Measurements from ENCODE around the gene PDZK1IP1.

The PDZK1IP1 gene

DNA sequence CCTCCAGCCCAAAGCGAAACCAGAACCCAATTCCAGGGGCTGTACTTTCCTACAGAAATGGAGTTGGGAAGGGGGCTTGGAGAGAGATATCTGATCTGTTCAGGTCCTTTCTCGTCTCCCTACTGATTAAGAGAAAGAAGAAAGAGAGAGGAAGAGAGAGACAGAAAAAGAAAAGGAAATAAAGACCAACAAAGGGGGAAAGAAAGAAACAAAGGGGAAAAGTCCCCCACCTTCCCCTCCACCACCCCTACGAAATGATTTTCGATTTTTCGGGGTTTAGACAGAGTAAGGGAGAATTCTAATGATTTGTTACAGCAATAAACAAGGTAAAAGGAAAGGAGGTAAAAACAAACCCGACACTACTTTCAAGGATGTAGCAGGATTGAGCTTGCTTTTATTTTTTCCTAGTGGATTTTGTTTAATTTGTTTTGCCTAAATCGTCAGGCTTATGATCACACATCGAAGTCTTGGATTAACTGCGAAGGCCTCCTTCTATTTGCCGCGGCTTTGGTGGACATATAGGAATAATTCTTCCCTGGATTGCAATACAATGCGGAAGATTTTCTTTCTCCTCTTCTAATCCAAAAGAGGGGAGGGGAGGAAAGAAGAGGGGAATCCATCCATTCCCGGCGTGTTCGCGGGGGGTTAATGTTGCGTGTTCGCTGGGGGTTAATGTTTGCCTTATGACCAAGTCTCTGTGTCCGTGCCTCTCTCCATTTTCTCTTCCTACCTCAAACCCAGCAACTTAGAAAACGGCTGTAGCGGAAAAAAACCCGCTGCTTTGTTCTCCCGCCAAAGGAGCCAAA, 40.3 kb upstream of the PDZK1IP1 start:
- H2BK12ac ChIP-seq (ENCODE audit: low read length) = no peak overlapping the region
- no peaks in the 10 kb centered on the region for H3K79me2 ChIP-seq (ENCODE audit: control insufficient read depth, insufficient read depth, low read length, poor library complexity)
- H3K23ac ChIP-seq (ENCODE audit: low read length) = peak overlapping the region; percentile 38
- no peaks in the 10 kb centered on the region for H3K79me1 ChIP-seq (ENCODE audit: low read length)
- H4K12ac ChIP-seq (ENCODE audit: low read depth, low read length) = no peak overlapping the region
- H3K18ac ChIP-seq (ENCODE audit: low read length) = no peak overlapping the region
- H3K9ac ChIP-seq (ENCODE audit: low read length) = no peak overlapping the region
- peaks cover 7% of the 10 kb centered on the region for H3K9me3 ChIP-seq (ENCODE audit: insufficient read depth, low read depth, low read length)
- no peak overlapping the region for H3K4me2 ChIP-seq (ENCODE audit: low read length)
- peaks cover 93% of the 10 kb centered on the region for H3K27me3 ChIP-seq (ENCODE audit: insufficient read depth, low read length)
- no peak overlapping the region for H4K91ac ChIP-seq (ENCODE audit: low read depth, low read length)
- no peak overlapping the region for H3K4ac ChIP-seq (ENCODE audit: low read depth, low read length)
- DNase-seq = no peak
- H3K4me3 ChIP-seq (ENCODE audit: low read depth, low read length) = no peak overlapping the region
- H2BK5ac ChIP-seq (ENCODE audit: low read depth, low read length, poor library complexity) = no peak overlapping the region
- H3K27ac ChIP-seq (ENCODE audit: low read depth, low read length) = no peak overlapping the region
- no peak overlapping the region for H3K14ac ChIP-seq (ENCODE audit: low read length)
- no peak overlapping the region for H2AFZ ChIP-seq (ENCODE audit: insufficient read depth, low read length, poor library complexity)
- H3K36me3 ChIP-seq (ENCODE audit: control insufficient read depth in 1 of 2, insufficient read depth in 2 of 2, low read length in 2 of 2) = no peaks in the 10 kb centered on the region
- no peak overlapping the region for H2BK120ac ChIP-seq (ENCODE audit: insufficient read depth, low read length, poor library complexity)
- no peak overlapping the region for H2AK5ac ChIP-seq (ENCODE audit: low read length)
- H4K8ac ChIP-seq (ENCODE audit: low read depth, low read length) = no peak overlapping the region
- no CpG with 5 or more reads among the region's 23 CpGs for WGBS (ENCODE audit: extremely low coverage, insufficient coverage, insufficient read length)
- peaks cover 4 to 11% of the 10 kb centered on the region in 2 experiments for H3K4me1 ChIP-seq (ENCODE audit: control insufficient read depth in 1 of 2, insufficient read depth in 2 of 2, low read length in 2 of 2)

DNA sequence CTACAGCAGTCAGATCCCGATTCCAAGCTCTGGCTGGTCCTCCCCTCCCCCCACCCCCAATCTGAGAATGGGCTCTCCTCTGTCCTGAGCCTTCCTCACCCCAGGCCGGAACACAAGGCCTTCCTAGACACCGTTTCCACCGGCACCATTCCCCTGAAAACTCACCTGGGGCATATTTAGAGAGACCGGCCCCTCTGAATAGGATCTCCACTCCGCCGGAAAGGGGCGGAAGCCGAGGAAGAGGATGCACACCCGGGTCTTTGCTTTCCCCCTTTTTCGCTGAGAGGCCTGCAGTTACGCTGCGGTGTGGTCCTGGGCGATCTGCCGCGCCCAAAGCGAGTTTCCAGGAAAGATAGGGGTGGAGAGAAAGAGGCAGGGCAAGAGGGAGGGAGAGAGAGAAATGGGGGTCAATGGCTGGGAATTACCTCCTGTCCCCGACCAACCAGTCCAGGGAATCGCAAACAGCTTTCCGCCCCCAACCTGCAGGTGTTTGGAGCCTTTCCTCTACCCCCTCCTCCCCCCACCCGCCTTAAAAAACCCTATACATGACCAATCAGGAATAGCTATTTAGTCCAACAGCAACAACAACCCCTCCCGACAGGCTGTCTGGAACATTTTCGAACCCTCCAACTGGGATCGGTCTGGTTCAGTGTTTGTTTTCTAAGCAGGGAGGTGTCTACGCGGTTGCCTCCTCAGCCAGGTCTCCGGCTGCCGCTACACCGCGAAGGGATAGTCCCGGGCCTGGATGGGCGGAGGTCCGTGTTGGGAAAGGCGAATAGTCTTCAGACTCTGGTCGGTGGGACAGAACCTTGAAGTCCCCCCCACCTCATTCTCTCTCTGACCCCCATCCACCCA, 39.4 kb upstream of the PDZK1IP1 start:
- Histone ChIP-seq H3K27ac (ENCODE audit: low read depth, low read length) (no peak overlapping the region), H3K4me1 (ENCODE audit: control insufficient read depth in 1 of 2, insufficient read depth in 2 of 2, low read length in 2 of 2) (peaks cover 3 to 9% of the 10 kb centered on the region in 2 experiments), H2BK12ac (ENCODE audit: low read length) (no peak overlapping the region), H3K23ac (ENCODE audit: low read length) (peak overlapping the region; percentile 38), H3K79me1 (ENCODE audit: low read length) (no peaks in the 10 kb centered on the region), H4K12ac (ENCODE audit: low read depth, low read length) (no peak overlapping the region), H3K4me3 (ENCODE audit: low read depth, low read length) (no peak overlapping the region), H3K4ac (ENCODE audit: low read depth, low read length) (no peak overlapping the region), H3K36me3 (ENCODE audit: control insufficient read depth in 1 of 2, insufficient read depth in 2 of 2, low read length in 2 of 2) (no peaks in the 10 kb centered on the region), H3K27me3 (ENCODE audit: insufficient read depth, low read length) (peaks cover 93% of the 10 kb centered on the region), H3K18ac (ENCODE audit: low read length) (no peak overlapping the region), H4K91ac (ENCODE audit: low read depth, low read length) (no peak overlapping the region), H2BK120ac (ENCODE audit: insufficient read depth, low read length, poor library complexity) (no peak overlapping the region), H2AFZ (ENCODE audit: insufficient read depth, low read length, poor library complexity) (no peak overlapping the region), H3K4me2 (ENCODE audit: low read length) (no peak overlapping the region), H3K9me3 (ENCODE audit: insufficient read depth, low read depth, low read length) (peaks cover 11% of the 10 kb centered on the region), H2BK5ac (ENCODE audit: low read depth, low read length, poor library complexity) (no peak overlapping the region), H3K9ac (ENCODE audit: low read length) (no peak overlapping the region), H3K79me2 (ENCODE audit: control insufficient read depth, insufficient read depth, low read length, poor library complexity) (no peaks in the 10 kb centered on the region), H3K14ac (ENCODE audit: low read length) (no peak overlapping the region), H2AK5ac (ENCODE audit: low read length) (no peak overlapping the region), H4K8ac (ENCODE audit: low read depth, low read length) (no peak overlapping the region)
- no peak for DNase-seq
- no CpG with 5 or more reads among the region's 35 CpGs for WGBS (ENCODE audit: extremely low coverage, insufficient coverage, insufficient read length)

DNA sequence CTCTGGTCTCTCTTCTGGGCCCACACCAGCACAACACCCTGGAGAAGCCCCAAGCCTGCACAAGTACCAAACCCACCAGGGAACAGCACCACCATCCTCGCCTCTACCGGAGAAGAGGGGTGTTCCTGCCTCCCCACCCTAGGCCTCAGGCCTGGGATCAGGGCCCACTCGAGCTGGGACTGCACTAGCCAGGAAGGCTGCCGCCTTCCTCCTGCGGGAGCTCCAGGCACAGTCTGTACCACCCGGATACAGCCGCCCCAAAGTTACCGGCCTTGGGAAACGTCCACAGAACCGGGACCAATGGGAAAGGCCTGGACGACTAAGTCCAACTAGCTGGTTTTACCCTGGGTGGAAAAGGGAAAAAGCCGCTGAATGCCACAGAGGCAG, 38.8 kb upstream of the PDZK1IP1 start:
- H4K8ac ChIP-seq (ENCODE audit: low read depth, low read length) = no peak overlapping the region
- peaks cover 95% of the 10 kb centered on the region for H3K27me3 ChIP-seq (ENCODE audit: insufficient read depth, low read length)
- no peak overlapping the region for H2BK120ac ChIP-seq (ENCODE audit: insufficient read depth, low read length, poor library complexity)
- no peak overlapping the region for H3K9ac ChIP-seq (ENCODE audit: low read length)
- peaks cover 3 to 9% of the 10 kb centered on the region in 2 experiments for H3K4me1 ChIP-seq (ENCODE audit: control insufficient read depth in 1 of 2, insufficient read depth in 2 of 2, low read length in 2 of 2)
- H3K9me3 ChIP-seq (ENCODE audit: insufficient read depth, low read depth, low read length) = peaks cover 11% of the 10 kb centered on the region
- H2BK12ac ChIP-seq (ENCODE audit: low read length) = no peak overlapping the region
- H3K14ac ChIP-seq (ENCODE audit: low read length) = no peak overlapping the region
- H3K27ac ChIP-seq (ENCODE audit: low read depth, low read length) = no peak overlapping the region
- no peaks in the 10 kb centered on the region for H3K79me1 ChIP-seq (ENCODE audit: low read length)
- H4K12ac ChIP-seq (ENCODE audit: low read depth, low read length) = no peak overlapping the region
- H3K4me3 ChIP-seq (ENCODE audit: low read depth, low read length) = no peak overlapping the region
- WGBS (ENCODE audit: extremely low coverage, insufficient coverage, insufficient read length) = no CpG with 5 or more reads among the region's 12 CpGs
- no peak overlapping the region for H2AFZ ChIP-seq (ENCODE audit: insufficient read depth, low read length, poor library complexity)
- H3K36me3 ChIP-seq (ENCODE audit: control insufficient read depth in 1 of 2, insufficient read depth in 2 of 2, low read length in 2 of 2) = no peaks in the 10 kb centered on the region
- no peak overlapping the region for H2AK5ac ChIP-seq (ENCODE audit: low read length)
- no peak overlapping the region for H4K91ac ChIP-seq (ENCODE audit: low read depth, low read length)
- H3K23ac ChIP-seq (ENCODE audit: low read length) = no peak overlapping the region
- H3K18ac ChIP-seq (ENCODE audit: low read length) = no peak overlapping the region
- H2BK5ac ChIP-seq (ENCODE audit: low read depth, low read length, poor library complexity) = no peak overlapping the region
- no peaks in the 10 kb centered on the region for H3K79me2 ChIP-seq (ENCODE audit: control insufficient read depth, insufficient read depth, low read length, poor library complexity)
- DNase-seq = no peak
- no peak overlapping the region for H3K4me2 ChIP-seq (ENCODE audit: low read length)
- H3K4ac ChIP-seq (ENCODE audit: low read depth, low read length) = no peak overlapping the region

DNA sequence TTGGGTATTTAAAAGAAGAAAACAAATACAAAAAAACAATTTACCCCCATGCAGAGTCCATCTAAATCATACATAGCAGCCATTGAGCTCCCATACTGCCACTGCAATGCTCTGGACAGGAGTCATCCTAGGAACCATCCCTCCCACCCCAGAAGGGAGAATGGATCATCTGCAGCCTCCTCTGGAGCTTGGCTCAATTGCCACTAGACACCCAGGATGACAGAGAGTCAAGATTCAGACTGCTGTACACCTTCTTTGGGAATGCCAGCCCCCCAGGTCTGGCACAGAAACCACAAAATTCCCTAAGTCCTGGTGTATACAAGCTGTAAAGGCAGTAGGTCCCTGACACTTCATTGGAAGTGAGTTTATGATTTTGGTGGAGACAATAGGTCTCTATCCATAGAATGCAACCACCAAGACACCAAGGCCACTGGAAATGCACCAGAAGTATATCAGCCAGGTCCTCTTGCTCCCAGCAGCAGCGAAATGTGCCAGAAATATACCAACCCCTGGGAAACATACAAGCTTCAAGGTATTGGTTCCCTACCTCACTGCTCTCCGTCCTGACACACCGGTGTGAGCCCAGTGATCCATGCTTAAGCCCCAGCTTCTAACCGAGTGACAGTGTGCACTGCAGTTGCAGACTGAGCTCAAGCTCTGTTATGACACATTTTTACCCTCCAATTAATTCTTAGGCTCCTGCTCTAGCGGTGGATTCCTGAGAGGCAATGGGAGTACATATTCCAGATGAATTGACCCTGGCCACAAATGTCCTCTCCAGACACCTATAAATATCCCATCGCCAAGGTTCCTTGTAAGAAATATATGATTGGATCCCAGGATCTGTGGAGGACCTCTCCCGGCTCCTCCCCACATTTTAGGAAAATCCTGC, 37.8 kb upstream of the PDZK1IP1 start:
- Histone ChIP-seq H4K8ac (ENCODE audit: low read depth, low read length) (no peak overlapping the region), H2BK12ac (ENCODE audit: low read length) (no peak overlapping the region), H3K27me3 (ENCODE audit: insufficient read depth, low read length) (peaks cover 95% of the 10 kb centered on the region), H3K79me1 (ENCODE audit: low read length) (no peaks in the 10 kb centered on the region), H3K23ac (ENCODE audit: low read length) (no peak overlapping the region), H3K4me3 (ENCODE audit: low read depth, low read length) (no peak overlapping the region), H3K27ac (ENCODE audit: low read depth, low read length) (no peak overlapping the region), H3K18ac (ENCODE audit: low read length) (no peak overlapping the region), H2AFZ (ENCODE audit: insufficient read depth, low read length, poor library complexity) (no peak overlapping the region), H3K14ac (ENCODE audit: low read length) (no peak overlapping the region), H3K9ac (ENCODE audit: low read length) (no peak overlapping the region), H4K12ac (ENCODE audit: low read depth, low read length) (no peak overlapping the region), H2AK5ac (ENCODE audit: low read length) (no peak overlapping the region), H3K4me2 (ENCODE audit: low read length) (no peak overlapping the region), H3K4me1 (ENCODE audit: control insufficient read depth in 1 of 2, insufficient read depth in 2 of 2, low read length in 2 of 2) (peaks cover 3 to 9% of the 10 kb centered on the region in 2 experiments), H2BK5ac (ENCODE audit: low read depth, low read length, poor library complexity) (no peak overlapping the region), H4K91ac (ENCODE audit: low read depth, low read length) (no peak overlapping the region), H3K79me2 (ENCODE audit: control insufficient read depth, insufficient read depth, low read length, poor library complexity) (no peaks in the 10 kb centered on the region), H2BK120ac (ENCODE audit: insufficient read depth, low read length, poor library complexity) (no peak overlapping the region), H3K9me3 (ENCODE audit: insufficient read depth, low read depth, low read length) (peaks cover 14% of the 10 kb centered on the region), H3K36me3 (ENCODE audit: control insufficient read depth in 1 of 2, insufficient read depth in 2 of 2, low read length in 2 of 2) (no peaks in the 10 kb centered on the region), H3K4ac (ENCODE audit: low read depth, low read length) (no peak overlapping the region)
- DNase-seq = no peak
- WGBS (ENCODE audit: extremely low coverage, insufficient coverage, insufficient read length) = no CpG with 5 or more reads among the region's 7 CpGs

Measured in trophoblast cell (in vitro differentiated cells and primary cell).